Liver (tissue), 9 donors: ENCODE measurements around the gene UNCX. TPM values are rescaled to one million over a fixed set of nuclear protein-coding genes. Genes with fewer than 3 reads are reported as not detected.

Source experiments
- DNase-seq: peaks from one replicate; pipeline ENCODE4 v3.0.0-alpha.2; 2017; ENCODE audit warnings: low spot score
- H3K27ac ChIP-seq, 2 donors: one replicate each; pipeline ENCODE4 v1.7.0; 2013; ENCODE audit warnings: inconsistent platforms in 2 of 2, low read length in 2 of 2, control low read depth in 1 of 2, low read depth in 1 of 2, mild to moderate bottlenecking in 1 of 2
- H3K27me3 ChIP-seq, 4 donors: one replicate each; pipeline versions ENCODE4 v1.6.1 to v1.7.0; 2013; ENCODE audit warnings: low read length in 3 of 4, inconsistent platforms in 1 of 4, mild to moderate bottlenecking in 1 of 4, moderate library complexity in 1 of 4; ENCODE audit not compliant: control insufficient read depth in 4 of 4, insufficient read depth in 4 of 4
- H3K36me3 ChIP-seq, 4 donors: one replicate each; pipeline versions ENCODE4 v1.6.1 to v1.7.0; 2013; ENCODE audit warnings: low read length in 3 of 4, mild to moderate bottlenecking in 3 of 4, low read depth in 1 of 4, moderate library complexity in 1 of 4; ENCODE audit not compliant: control insufficient read depth in 4 of 4, insufficient read depth in 3 of 4
- H3K4me1 ChIP-seq, 4 donors: one replicate each; pipeline versions ENCODE4 v1.6.1 to v1.7.0; 2013; ENCODE audit warnings: low read length in 3 of 4, mild to moderate bottlenecking in 3 of 4, moderate library complexity in 1 of 4; ENCODE audit not compliant: control insufficient read depth in 4 of 4, insufficient read depth in 4 of 4
- H3K4me3 ChIP-seq, 3 donors: one replicate each; pipeline versions ENCODE4 v1.6.1 to v1.7.0; 2013; ENCODE audit warnings: low read length in 3 of 3, control low read depth in 1 of 3, low read depth in 1 of 3, mild to moderate bottlenecking in 1 of 3
- H3K9ac ChIP-seq, 2 donors: one replicate each; pipeline ENCODE4 v1.7.0; 2013; ENCODE audit warnings: low read length in 2 of 2, mild to moderate bottlenecking in 2 of 2, moderate library complexity in 2 of 2, control low read depth in 1 of 2, low read depth in 1 of 2
- H3K9me3 ChIP-seq, 4 donors: one replicate each; pipeline versions ENCODE4 v1.6.1 to v1.7.0; 2013; ENCODE audit warnings: low read length in 3 of 4; ENCODE audit not compliant: control insufficient read depth in 4 of 4
- EGR1 ChIP-seq, 2 donors: IDR thresholded peaks; 2 replicates each; pipeline ENCODE4 v1.6.1; 2016 to 2018; ENCODE audit warnings: antibody characterized with exemption in 2 of 2, low read depth in 2 of 2
- FOXA1 ChIP-seq: IDR thresholded peaks from 2 replicates; pipeline ENCODE4 v1.6.1; 2016; ENCODE audit warnings: antibody characterized with exemption
- FOXA2 ChIP-seq: IDR thresholded peaks from 2 replicates; pipeline ENCODE4 v1.6.1; 2016; ENCODE audit warnings: antibody characterized with exemption
- GABPA ChIP-seq, 2 donors: IDR thresholded peaks in 1 of 2; conservative IDR thresholded peaks in 1 of 2; 2 replicates each; pipeline ENCODE4 v1.6.1; 2016; ENCODE audit warnings: antibody characterized with exemption in 2 of 2, mild to moderate bottlenecking in 1 of 2, moderate library complexity in 1 of 2
- HNF4A ChIP-seq, 2 donors: conservative IDR thresholded peaks; 2 replicates each; pipeline ENCODE4 v1.6.1; 2016; ENCODE audit warnings: antibody characterized with exemption in 2 of 2, mild to moderate bottlenecking in 2 of 2
- HNF4G ChIP-seq: IDR thresholded peaks from 2 replicates; pipeline ENCODE4 v1.6.1; 2016; ENCODE audit warnings: antibody characterized with exemption
- JUND ChIP-seq, 2 donors: IDR thresholded peaks; 2 replicates each; pipeline ENCODE4 v1.6.1; 2016; ENCODE audit warnings: antibody characterized with exemption in 2 of 2
- NR2F2 ChIP-seq: IDR thresholded peaks from 2 replicates; pipeline ENCODE4 v1.6.1; 2016; ENCODE audit warnings: antibody characterized with exemption
- RXRA ChIP-seq, 2 donors: IDR thresholded peaks; 2 replicates each; pipeline ENCODE4 v1.6.1; 2017 to 2018; ENCODE audit warnings: antibody characterized with exemption in 2 of 2, mild to moderate bottlenecking in 1 of 2
- TAF1 ChIP-seq: conservative IDR thresholded peaks from 2 replicates; pipeline ENCODE4 v1.6.1; 2016; ENCODE audit warnings: antibody characterized with exemption, mild to moderate bottlenecking
- YY1 ChIP-seq: IDR thresholded peaks from 2 replicates; pipeline ENCODE4 v1.6.1; 2016; ENCODE audit warnings: antibody characterized with exemption, mild to moderate bottlenecking
- WGBS: extraction: QIAGEN DNeasy Blood & Tissue Kit; methylation state at CpG from one replicate; pipeline ENCODE4 v1.1.7; 2013; 5-methylcytosine and 5-hydroxymethylcytosine counted together
- polyA plus RNA-seq, 2 donors: library from polyadenylated mRNA; stranded (reverse) in 1 of 2; unstranded in 1 of 2; fragments of 200-250 nt in 1 of 2; fragments of >200 nt in 1 of 2; fragmentation: Nextera tagmentation in 1 of 2; extraction: Ambion mirVana in 1 of 2; gene quantifications; one replicate each; pipeline versions ENCODE4 v1.2.1 to v1.2.3, GENCODE V29; 2013 to 2015
- total RNA-seq, 2 donors: library from RNA; depleted of rRNA; stranded (reverse); fragments of >200 nt; gene quantifications; one replicate each; pipeline ENCODE4 v1.2.3, GENCODE V29; 2014
- TF ChIP-seq, protein P1 (sequence below): IDR thresholded peaks from 2 replicates; pipeline ENCODE4 v1.6.1; 2016; ENCODE audit warnings: antibody characterized with exemption
- TF ChIP-seq, protein P2 (sequence below): IDR thresholded peaks from 2 replicates; pipeline ENCODE4 v1.6.1; 2016; ENCODE audit warnings: antibody characterized with exemption
- TF ChIP-seq, protein P3 (sequence below): fragments of 150-350 bp; IDR thresholded peaks from 2 replicates; pipeline ENCODE4 v1.5.1; 2017; ENCODE audit warnings: improper control_type of control experiment, low read depth, low read length; ENCODE audit not compliant: missing input control
- TF ChIP-seq, protein P4 (sequence below): IDR thresholded peaks from 2 replicates; pipeline ENCODE4 v1.6.1; 2016; ENCODE audit warnings: antibody characterized with exemption, mild to moderate bottlenecking
- donor health status: healthy.
- donor health status: healthy.
- donor health status: healthy.
- donor health status: healthy.
- donor health status: healthy.

Gene UNCX
- total and polyA plus RNA-seq, 4 donors: not detected

DNA sequence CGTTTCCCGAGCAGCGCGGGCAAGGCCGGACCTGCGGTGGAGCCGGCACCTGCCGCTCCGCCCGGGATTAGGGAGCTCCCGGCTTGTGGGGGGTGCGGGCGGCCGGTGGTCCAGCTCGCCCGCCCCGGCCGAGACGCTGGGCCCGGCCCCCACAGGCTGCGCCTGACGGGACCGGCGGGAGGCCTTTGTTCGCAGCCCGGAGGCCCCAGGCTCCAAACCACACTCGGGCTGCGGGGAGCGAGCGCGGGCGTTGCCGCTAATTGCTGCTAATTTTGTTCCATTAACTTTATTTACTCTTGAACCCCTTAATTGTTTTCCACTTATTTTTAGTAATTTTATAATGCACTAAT, 9.6 kb downstream of the UNCX start:
- WGBS: 7% methylated on average over 33 of the region's 33 CpGs
- H3K27ac ChIP-seq: no peak overlapping the region
- H3K27me3 ChIP-seq: peaks cover 11 to 29% (median 14%) of the 10 kb centered on the region in 4 donors
- no peak overlapping the region for H3K9ac ChIP-seq
- no peak for DNase-seq
- no peaks in the 10 kb centered on the region for H3K36me3 ChIP-seq
- no peaks in the 10 kb centered on the region for H3K9me3 ChIP-seq
- H3K4me1 ChIP-seq: peaks cover 0 to 7% (median 0%) of the 10 kb centered on the region in 4 donors
- TF ChIP-seq RXRA (IDR thresholded peaks at IDR 0.05): no peak
- TF ChIP-seq, protein P1, sequence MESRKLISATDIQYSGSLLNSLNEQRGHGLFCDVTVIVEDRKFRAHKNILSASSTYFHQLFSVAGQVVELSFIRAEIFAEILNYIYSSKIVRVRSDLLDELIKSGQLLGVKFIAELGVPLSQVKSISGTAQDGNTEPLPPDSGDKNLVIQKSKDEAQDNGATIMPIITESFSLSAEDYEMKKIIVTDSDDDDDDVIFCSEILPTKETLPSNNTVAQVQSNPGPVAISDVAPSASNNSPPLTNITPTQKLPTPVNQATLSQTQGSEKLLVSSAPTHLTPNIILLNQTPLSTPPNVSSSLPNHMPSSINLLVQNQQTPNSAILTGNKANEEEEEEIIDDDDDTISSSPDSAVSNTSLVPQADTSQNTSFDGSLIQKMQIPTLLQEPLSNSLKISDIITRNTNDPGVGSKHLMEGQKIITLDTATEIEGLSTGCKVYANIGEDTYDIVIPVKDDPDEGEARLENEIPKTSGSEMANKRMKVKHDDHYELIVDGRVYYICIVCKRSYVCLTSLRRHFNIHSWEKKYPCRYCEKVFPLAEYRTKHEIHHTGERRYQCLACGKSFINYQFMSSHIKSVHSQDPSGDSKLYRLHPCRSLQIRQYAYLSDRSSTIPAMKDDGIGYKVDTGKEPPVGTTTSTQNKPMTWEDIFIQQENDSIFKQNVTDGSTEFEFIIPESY: no peak
- H3K4me3 ChIP-seq: no peak overlapping the region

DNA sequence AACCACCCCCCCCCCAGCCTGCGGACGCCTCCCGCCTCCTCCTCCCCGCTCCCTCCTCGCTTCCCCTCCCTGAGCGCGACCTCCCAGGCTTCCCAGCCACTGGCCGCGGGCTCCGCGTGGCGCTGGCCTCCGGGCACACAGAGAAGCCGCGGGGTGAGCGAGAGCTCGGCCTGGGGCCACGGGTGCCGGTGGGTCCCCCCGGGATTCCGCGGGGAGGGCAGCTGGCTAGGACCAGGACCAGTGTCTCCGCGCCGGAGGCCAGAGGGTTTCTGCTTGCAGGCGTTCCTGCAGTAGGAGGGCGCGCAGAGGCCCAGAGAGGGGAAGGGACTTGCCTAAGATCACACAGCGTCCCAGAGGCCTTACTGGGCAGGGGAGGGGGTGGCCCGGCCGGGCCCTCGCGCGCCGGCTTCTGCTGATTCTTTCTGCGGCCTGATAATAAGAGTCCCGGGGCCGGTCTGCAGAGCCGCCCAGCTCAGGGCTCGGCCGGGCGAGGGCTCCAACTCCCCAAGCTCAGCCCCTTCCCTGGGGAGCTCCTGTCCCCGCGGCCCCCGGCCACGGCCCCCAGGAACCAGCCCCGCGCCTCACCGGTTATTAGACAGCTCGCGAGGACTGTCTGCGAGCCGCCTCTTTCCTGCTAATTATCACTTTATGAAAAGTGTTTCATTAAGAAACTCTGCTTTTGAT, 10.1 kb downstream of the UNCX start:
- no peak for DNase-seq
- WGBS: 7% methylated on average over 53 of the region's 53 CpGs
- H3K9ac ChIP-seq: no peak overlapping the region
- TF ChIP-seq YY1 (no peak), FOXA2 (no peak), NR2F2 (no peak), RXRA (IDR thresholded peaks at IDR 0.05) (no peak)
- TF ChIP-seq, protein P1: no peak
- H3K4me1 ChIP-seq: peaks cover 0 to 12% (median 0%) of the 10 kb centered on the region in 4 donors
- H3K36me3 ChIP-seq: no peaks in the 10 kb centered on the region
- peaks cover 11 to 29% (median 14%) of the 10 kb centered on the region in 4 donors for H3K27me3 ChIP-seq
- no peak overlapping the region for H3K27ac ChIP-seq
- H3K9me3 ChIP-seq: no peaks in the 10 kb centered on the region
- H3K4me3 ChIP-seq: no peak overlapping the region

DNA sequence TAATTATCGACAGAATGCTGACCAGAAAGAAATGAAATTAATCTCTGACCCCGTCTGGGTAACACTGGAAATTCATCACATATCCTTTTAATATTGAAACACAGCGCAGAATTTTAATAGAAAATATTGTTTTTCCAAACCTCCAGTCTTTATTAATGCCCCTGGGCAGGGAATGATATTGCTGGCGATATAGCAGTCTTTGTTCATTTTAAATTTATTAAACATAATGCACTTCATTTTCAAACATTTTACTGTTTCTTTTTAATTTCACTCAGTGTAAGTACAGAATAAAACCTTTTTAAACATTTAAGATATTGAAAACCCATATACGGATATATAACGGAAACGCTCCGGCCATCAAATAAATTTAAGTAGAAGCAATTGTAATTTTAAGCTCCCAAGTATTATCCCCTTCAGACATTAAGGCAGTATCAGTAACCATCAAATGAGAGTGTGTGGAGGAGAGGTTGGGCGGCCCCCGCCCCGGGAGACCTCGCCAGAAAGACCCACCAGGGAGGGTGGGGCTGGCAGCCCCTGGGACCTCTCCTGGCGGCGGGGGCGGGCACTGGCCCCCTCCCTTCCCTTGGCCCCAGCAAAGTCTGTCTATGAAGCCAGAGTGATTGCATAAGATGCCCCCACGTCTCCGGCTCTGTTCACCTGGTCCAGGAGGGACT, 10.8 kb downstream of the UNCX start:
- H3K27me3 ChIP-seq: peaks cover 11 to 32% (median 16%) of the 10 kb centered on the region in 4 donors
- peaks cover 0 to 14% (median 0%) of the 10 kb centered on the region in 4 donors for H3K4me1 ChIP-seq
- no peaks in the 10 kb centered on the region for H3K36me3 ChIP-seq
- H3K27ac ChIP-seq: no peak overlapping the region
- H3K4me3 ChIP-seq: no peak overlapping the region
- no peak for DNase-seq
- H3K9me3 ChIP-seq: no peaks in the 10 kb centered on the region
- H3K9ac ChIP-seq: no peak overlapping the region
- 10% methylated on average over 17 of the region's 17 CpGs for WGBS
- no peak for TF ChIP-seq HNF4A (conservative IDR thresholded peaks at IDR 0.05)
- no peak for TF ChIP-seq FOXA2
- TF ChIP-seq EGR1 (IDR thresholded peaks at IDR 0.05; ENCODE audit: low read depth in 2 of 2): no peak
- TF ChIP-seq, protein P2, sequence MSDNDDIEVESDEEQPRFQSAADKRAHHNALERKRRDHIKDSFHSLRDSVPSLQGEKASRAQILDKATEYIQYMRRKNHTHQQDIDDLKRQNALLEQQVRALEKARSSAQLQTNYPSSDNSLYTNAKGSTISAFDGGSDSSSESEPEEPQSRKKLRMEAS: no peak
- no peak for TF ChIP-seq YY1
- TF ChIP-seq, protein P3, sequence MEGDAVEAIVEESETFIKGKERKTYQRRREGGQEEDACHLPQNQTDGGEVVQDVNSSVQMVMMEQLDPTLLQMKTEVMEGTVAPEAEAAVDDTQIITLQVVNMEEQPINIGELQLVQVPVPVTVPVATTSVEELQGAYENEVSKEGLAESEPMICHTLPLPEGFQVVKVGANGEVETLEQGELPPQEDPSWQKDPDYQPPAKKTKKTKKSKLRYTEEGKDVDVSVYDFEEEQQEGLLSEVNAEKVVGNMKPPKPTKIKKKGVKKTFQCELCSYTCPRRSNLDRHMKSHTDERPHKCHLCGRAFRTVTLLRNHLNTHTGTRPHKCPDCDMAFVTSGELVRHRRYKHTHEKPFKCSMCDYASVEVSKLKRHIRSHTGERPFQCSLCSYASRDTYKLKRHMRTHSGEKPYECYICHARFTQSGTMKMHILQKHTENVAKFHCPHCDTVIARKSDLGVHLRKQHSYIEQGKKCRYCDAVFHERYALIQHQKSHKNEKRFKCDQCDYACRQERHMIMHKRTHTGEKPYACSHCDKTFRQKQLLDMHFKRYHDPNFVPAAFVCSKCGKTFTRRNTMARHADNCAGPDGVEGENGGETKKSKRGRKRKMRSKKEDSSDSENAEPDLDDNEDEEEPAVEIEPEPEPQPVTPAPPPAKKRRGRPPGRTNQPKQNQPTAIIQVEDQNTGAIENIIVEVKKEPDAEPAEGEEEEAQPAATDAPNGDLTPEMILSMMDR: no peak
- no peak for TF ChIP-seq FOXA1
- TF ChIP-seq, protein P4, sequence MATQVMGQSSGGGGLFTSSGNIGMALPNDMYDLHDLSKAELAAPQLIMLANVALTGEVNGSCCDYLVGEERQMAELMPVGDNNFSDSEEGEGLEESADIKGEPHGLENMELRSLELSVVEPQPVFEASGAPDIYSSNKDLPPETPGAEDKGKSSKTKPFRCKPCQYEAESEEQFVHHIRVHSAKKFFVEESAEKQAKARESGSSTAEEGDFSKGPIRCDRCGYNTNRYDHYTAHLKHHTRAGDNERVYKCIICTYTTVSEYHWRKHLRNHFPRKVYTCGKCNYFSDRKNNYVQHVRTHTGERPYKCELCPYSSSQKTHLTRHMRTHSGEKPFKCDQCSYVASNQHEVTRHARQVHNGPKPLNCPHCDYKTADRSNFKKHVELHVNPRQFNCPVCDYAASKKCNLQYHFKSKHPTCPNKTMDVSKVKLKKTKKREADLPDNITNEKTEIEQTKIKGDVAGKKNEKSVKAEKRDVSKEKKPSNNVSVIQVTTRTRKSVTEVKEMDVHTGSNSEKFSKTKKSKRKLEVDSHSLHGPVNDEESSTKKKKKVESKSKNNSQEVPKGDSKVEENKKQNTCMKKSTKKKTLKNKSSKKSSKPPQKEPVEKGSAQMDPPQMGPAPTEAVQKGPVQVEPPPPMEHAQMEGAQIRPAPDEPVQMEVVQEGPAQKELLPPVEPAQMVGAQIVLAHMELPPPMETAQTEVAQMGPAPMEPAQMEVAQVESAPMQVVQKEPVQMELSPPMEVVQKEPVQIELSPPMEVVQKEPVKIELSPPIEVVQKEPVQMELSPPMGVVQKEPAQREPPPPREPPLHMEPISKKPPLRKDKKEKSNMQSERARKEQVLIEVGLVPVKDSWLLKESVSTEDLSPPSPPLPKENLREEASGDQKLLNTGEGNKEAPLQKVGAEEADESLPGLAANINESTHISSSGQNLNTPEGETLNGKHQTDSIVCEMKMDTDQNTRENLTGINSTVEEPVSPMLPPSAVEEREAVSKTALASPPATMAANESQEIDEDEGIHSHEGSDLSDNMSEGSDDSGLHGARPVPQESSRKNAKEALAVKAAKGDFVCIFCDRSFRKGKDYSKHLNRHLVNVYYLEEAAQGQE: no peak
- no peak for TF ChIP-seq HNF4G
- no peak for TF ChIP-seq JUND (IDR thresholded peaks at IDR 0.05)
- no peak for TF ChIP-seq NR2F2
- no peak for TF ChIP-seq GABPA (IDR thresholded peaks at IDR 0.05 in 1 of 2, conservative IDR thresholded peaks at IDR 0.05 in 1 of 2)
- no peak for TF ChIP-seq TAF1
